T-helper 1 cell treated with Interleukin-12 subunit alpha and Interleukin-12 subunit beta and Interleukin-4 antibody, amounts not matched to agents 30 μg/mL and 1 μg/mL, for 36 hours (primary cell): ENCODE measurements around the gene RFC4.
"Not testable (repeated sequence)": the region's sequence is repeated elsewhere in the genome, so short reads cannot be mapped to it uniquely, and the experiment has no call there.

Source experiments
- H3K27ac Mint-ChIP-seq: one replicate; pipeline ENCODE4 v1.8.0; 2021; ENCODE audit warnings: mild to moderate bottlenecking, mixed read lengths
- H3K27me3 Mint-ChIP-seq: one replicate; pipeline ENCODE4 v1.8.0; 2021; ENCODE audit warnings: low read depth, mixed read lengths
- H3K36me3 Mint-ChIP-seq: one replicate; pipeline ENCODE4 v1.8.0; 2021; ENCODE audit warnings: low read depth, mixed read lengths
- H3K4me1 Mint-ChIP-seq: one replicate; pipeline ENCODE4 v1.8.0; 2021; ENCODE audit warnings: low read depth, mixed read lengths
- H3K4me3 Mint-ChIP-seq: one replicate; pipeline ENCODE4 v1.8.0; 2021; ENCODE audit warnings: mild to moderate bottlenecking, moderate library complexity, mixed read lengths
- H3K9me3 Mint-ChIP-seq: one replicate; pipeline ENCODE4 v1.8.0; 2021; ENCODE audit warnings: mixed read lengths

The RFC4 gene

GRCh38 chr3:186831798-186832197, 25.5 kb upstream of the RFC4 start:
- Mint-ChIP-seq H3K36me3 (no peaks in the 10 kb centered on the region), H3K4me3 (no peak overlapping the region), H3K27me3 (peaks cover 71% of the 10 kb centered on the region), H3K9me3 (no peaks in the 10 kb centered on the region), H3K27ac (no peak overlapping the region), H3K4me1 (peaks cover 2% of the 10 kb centered on the region)

- H3K9me3 Mint-ChIP-seq = no peaks in the 10 kb centered on the region
- H3K27me3 Mint-ChIP-seq = peaks cover 66% of the 10 kb centered on the region
- H3K27ac Mint-ChIP-seq = no peak overlapping the region
- no peaks in the 10 kb centered on the region for H3K36me3 Mint-ChIP-seq
- peaks cover 18% of the 10 kb centered on the region for H3K4me1 Mint-ChIP-seq
- no peak overlapping the region for H3K4me3 Mint-ChIP-seq
These were observed 22.1 kb upstream of the RFC4 start for GRCh38 chr3:186828340-186828739.

- Mint-ChIP-seq H3K27ac (no peak overlapping the region), H3K4me1 (peaks cover 18% of the 10 kb centered on the region), H3K36me3 (no peaks in the 10 kb centered on the region)
These were observed 20.9 kb upstream of the RFC4 start for GRCh38 chr3:186826976-186827857.

GRCh38 chr3:186826410-186826975, 20.2 kb upstream of the RFC4 start:
- no peaks in the 10 kb centered on the region for H3K9me3 Mint-ChIP-seq
- H3K4me1 Mint-ChIP-seq = peaks cover 18% of the 10 kb centered on the region
- peak overlapping the region; percentile 85 for H3K4me3 Mint-ChIP-seq
- H3K27ac Mint-ChIP-seq = peak overlapping the region; percentile 36
- H3K27me3 Mint-ChIP-seq = peaks cover 49% of the 10 kb centered on the region
- H3K36me3 Mint-ChIP-seq = no peaks in the 10 kb centered on the region

More at GRCh38 chr3:186826976-186827857, 20.9 kb upstream of the RFC4 start:
- Mint-ChIP-seq H3K4me3 (peak overlapping the region; percentile 85), H3K27me3 (peaks cover 56% of the 10 kb centered on the region), H3K9me3 (no peaks in the 10 kb centered on the region)

- Mint-ChIP-seq H3K27me3 (peaks cover 43% of the 10 kb centered on the region), H3K9me3 (no peaks in the 10 kb centered on the region), H3K4me1 (peaks cover 18% of the 10 kb centered on the region), H3K4me3 (peak overlapping the region; percentile 70), H3K27ac (no peak overlapping the region), H3K36me3 (no peaks in the 10 kb centered on the region)
These were observed 19.7 kb upstream of the RFC4 start for GRCh38 chr3:186825872-186826409.

GRCh38 chr3:186825294-186825821, 19.1 kb upstream of the RFC4 start:
- no peaks in the 10 kb centered on the region for H3K9me3 Mint-ChIP-seq
- H3K4me3 Mint-ChIP-seq = peak overlapping the region; percentile 70
- H3K27ac Mint-ChIP-seq = no peak overlapping the region
- peaks cover 39% of the 10 kb centered on the region for H3K27me3 Mint-ChIP-seq
- H3K4me1 Mint-ChIP-seq = peaks cover 18% of the 10 kb centered on the region
- H3K36me3 Mint-ChIP-seq = no peaks in the 10 kb centered on the region

GRCh38 chr3:186824430-186825139, 18.3 kb upstream of the RFC4 start:
- H3K4me1 Mint-ChIP-seq = peaks cover 18% of the 10 kb centered on the region
- no peak overlapping the region for H3K27ac Mint-ChIP-seq
- H3K4me3 Mint-ChIP-seq = no peak overlapping the region
- peaks cover 31% of the 10 kb centered on the region for H3K27me3 Mint-ChIP-seq
- H3K9me3 Mint-ChIP-seq = no peaks in the 10 kb centered on the region
- no peaks in the 10 kb centered on the region for H3K36me3 Mint-ChIP-seq

- peaks cover 20% of the 10 kb centered on the region for H3K27me3 Mint-ChIP-seq
- H3K36me3 Mint-ChIP-seq = no peaks in the 10 kb centered on the region
- H3K4me1 Mint-ChIP-seq = peaks cover 18% of the 10 kb centered on the region
- H3K4me3 Mint-ChIP-seq = no peak overlapping the region
- no peak overlapping the region for H3K27ac Mint-ChIP-seq
- no peaks in the 10 kb centered on the region for H3K9me3 Mint-ChIP-seq
These were observed 17.1 kb upstream of the RFC4 start for GRCh38 chr3:186823386-186823785.

GRCh38 chr3:186822388-186822759, 16.1 kb upstream of the RFC4 start:
- peaks cover 15% of the 10 kb centered on the region for H3K4me1 Mint-ChIP-seq
- not testable (repeated sequence) for H3K9me3 Mint-ChIP-seq, H3K27ac Mint-ChIP-seq, H3K36me3 Mint-ChIP-seq, H3K4me3 Mint-ChIP-seq
- H3K27me3 Mint-ChIP-seq = peaks cover 16% of the 10 kb centered on the region

GRCh38 chr3:186821429-186822387, 15.4 kb upstream of the RFC4 start:
- Mint-ChIP-seq H3K27ac (no peak overlapping the region), H3K4me3 (no peak overlapping the region), H3K27me3 (peaks cover 15% of the 10 kb centered on the region), H3K36me3 (no peaks in the 10 kb centered on the region), H3K4me1 (peaks cover 15% of the 10 kb centered on the region), H3K9me3 (no peaks in the 10 kb centered on the region)

- H3K4me3 Mint-ChIP-seq = no peak overlapping the region
- no peaks in the 10 kb centered on the region for H3K36me3 Mint-ChIP-seq
- no peaks in the 10 kb centered on the region for H3K9me3 Mint-ChIP-seq
- H3K4me1 Mint-ChIP-seq = no peaks in the 10 kb centered on the region
- H3K27me3 Mint-ChIP-seq = no peaks in the 10 kb centered on the region
- H3K27ac Mint-ChIP-seq = no peak overlapping the region
These were observed 12.7 kb upstream of the RFC4 start for GRCh38 chr3:186818956-186819355.

- H3K27ac Mint-ChIP-seq = no peak overlapping the region
- no peak overlapping the region for H3K4me3 Mint-ChIP-seq
- H3K27me3 Mint-ChIP-seq = no peaks in the 10 kb centered on the region
- H3K9me3 Mint-ChIP-seq = no peaks in the 10 kb centered on the region
- H3K4me1 Mint-ChIP-seq = no peaks in the 10 kb centered on the region
- H3K36me3 Mint-ChIP-seq = no peaks in the 10 kb centered on the region
These were observed 12.2 kb upstream of the RFC4 start for GRCh38 chr3:186818516-186818915.

GRCh38 chr3:186815435-186815834, 9.2 kb upstream of the RFC4 start:
- no peaks in the 10 kb centered on the region for H3K27me3 Mint-ChIP-seq
- H3K4me3 Mint-ChIP-seq = no peak overlapping the region
- no peaks in the 10 kb centered on the region for H3K9me3 Mint-ChIP-seq
- no peaks in the 10 kb centered on the region for H3K36me3 Mint-ChIP-seq
- H3K27ac Mint-ChIP-seq = no peak overlapping the region
- no peaks in the 10 kb centered on the region for H3K4me1 Mint-ChIP-seq
